ENCODE results near the gene IL17C.

The IL17C gene

GRCh38 chr16:88640498-88641247, 2.3 kb downstream of the IL17C start:
- DNase-seq (ENCODE audit: extremely low read depth, insufficient read length): no peak

GRCh38 chr16:88642881-88643643, 4.7 kb downstream of the IL17C start:
- H3K36me3 ChIP-seq (ENCODE audit: control insufficient read depth, insufficient read depth, low read length): peaks cover 34% of the 10 kb centered on the region

More at GRCh38 chr16:88640498-88641247, 2.3 kb downstream of the IL17C start:
- H3K4me3 ChIP-seq (replicated peaks; ENCODE audit: low read depth, low read length): no peak overlapping the region
- peaks cover 18% of the 10 kb centered on the region for H3K36me3 ChIP-seq (ENCODE audit: control insufficient read depth, insufficient read depth, low read length)
- peaks cover 9% of the 10 kb centered on the region for H3K27me3 ChIP-seq (replicated peaks; ENCODE audit: control insufficient read depth, insufficient read depth, low read length)
- TF ChIP-seq, protein P1, sequence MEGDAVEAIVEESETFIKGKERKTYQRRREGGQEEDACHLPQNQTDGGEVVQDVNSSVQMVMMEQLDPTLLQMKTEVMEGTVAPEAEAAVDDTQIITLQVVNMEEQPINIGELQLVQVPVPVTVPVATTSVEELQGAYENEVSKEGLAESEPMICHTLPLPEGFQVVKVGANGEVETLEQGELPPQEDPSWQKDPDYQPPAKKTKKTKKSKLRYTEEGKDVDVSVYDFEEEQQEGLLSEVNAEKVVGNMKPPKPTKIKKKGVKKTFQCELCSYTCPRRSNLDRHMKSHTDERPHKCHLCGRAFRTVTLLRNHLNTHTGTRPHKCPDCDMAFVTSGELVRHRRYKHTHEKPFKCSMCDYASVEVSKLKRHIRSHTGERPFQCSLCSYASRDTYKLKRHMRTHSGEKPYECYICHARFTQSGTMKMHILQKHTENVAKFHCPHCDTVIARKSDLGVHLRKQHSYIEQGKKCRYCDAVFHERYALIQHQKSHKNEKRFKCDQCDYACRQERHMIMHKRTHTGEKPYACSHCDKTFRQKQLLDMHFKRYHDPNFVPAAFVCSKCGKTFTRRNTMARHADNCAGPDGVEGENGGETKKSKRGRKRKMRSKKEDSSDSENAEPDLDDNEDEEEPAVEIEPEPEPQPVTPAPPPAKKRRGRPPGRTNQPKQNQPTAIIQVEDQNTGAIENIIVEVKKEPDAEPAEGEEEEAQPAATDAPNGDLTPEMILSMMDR (IDR thresholded peaks at IDR 0.05; ENCODE audit: insufficient read depth, low read length, poor library complexity, severe bottlenecking): no peak

DNA sequence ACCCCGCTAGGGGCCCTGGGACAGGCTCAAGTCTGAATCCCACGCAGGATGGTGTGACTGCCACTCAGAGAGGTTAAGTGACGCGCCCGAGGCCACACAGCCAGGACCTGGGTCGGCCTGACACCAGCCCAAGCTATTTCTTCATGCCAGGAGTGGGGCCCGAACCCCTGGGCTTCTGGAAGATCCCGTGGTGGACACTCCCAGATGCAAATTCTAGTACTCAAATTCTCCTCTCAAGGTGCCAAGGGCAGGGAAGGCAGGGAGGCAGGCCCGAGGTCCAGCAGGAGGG, 5.2 kb downstream of the IL17C start:
- Histone ChIP-seq H3K36me3 (ENCODE audit: control insufficient read depth, insufficient read depth, low read length) (peaks cover 34% of the 10 kb centered on the region), H3K27me3 (replicated peaks; ENCODE audit: control insufficient read depth, insufficient read depth, low read length) (peaks cover 6% of the 10 kb centered on the region), H3K4me3 (replicated peaks; ENCODE audit: low read depth, low read length) (no peak overlapping the region)
- TF ChIP-seq, protein P1 (IDR thresholded peaks at IDR 0.05; ENCODE audit: insufficient read depth, low read length, poor library complexity, severe bottlenecking): no peak
- no peak for DNase-seq (ENCODE audit: extremely low read depth, insufficient read length)

More at GRCh38 chr16:88642881-88643643, 4.7 kb downstream of the IL17C start:
- DNase-seq (ENCODE audit: extremely low read depth, insufficient read length): no peak
- Histone ChIP-seq H3K4me3 (replicated peaks; ENCODE audit: low read depth, low read length) (no peak overlapping the region), H3K27me3 (replicated peaks; ENCODE audit: control insufficient read depth, insufficient read depth, low read length) (peaks cover 9% of the 10 kb centered on the region)
- TF ChIP-seq, protein P1 (IDR thresholded peaks at IDR 0.05; ENCODE audit: insufficient read depth, low read length, poor library complexity, severe bottlenecking): no peak

- no peaks in the 10 kb centered on the region for H3K27me3 ChIP-seq (replicated peaks; ENCODE audit: control insufficient read depth, insufficient read depth, low read length)
- no peak overlapping the region for H3K4me3 ChIP-seq (replicated peaks; ENCODE audit: low read depth, low read length)
- peaks cover 34% of the 10 kb centered on the region for H3K36me3 ChIP-seq (ENCODE audit: control insufficient read depth, insufficient read depth, low read length)
- TF ChIP-seq, protein P1 (IDR thresholded peaks at IDR 0.05; ENCODE audit: insufficient read depth, low read length, poor library complexity, severe bottlenecking): no peak
- no peak for DNase-seq (ENCODE audit: extremely low read depth, insufficient read length)
Measured at GRCh38 chr16:88645455-88645854, 7.1 kb downstream of the IL17C start.

DNA sequence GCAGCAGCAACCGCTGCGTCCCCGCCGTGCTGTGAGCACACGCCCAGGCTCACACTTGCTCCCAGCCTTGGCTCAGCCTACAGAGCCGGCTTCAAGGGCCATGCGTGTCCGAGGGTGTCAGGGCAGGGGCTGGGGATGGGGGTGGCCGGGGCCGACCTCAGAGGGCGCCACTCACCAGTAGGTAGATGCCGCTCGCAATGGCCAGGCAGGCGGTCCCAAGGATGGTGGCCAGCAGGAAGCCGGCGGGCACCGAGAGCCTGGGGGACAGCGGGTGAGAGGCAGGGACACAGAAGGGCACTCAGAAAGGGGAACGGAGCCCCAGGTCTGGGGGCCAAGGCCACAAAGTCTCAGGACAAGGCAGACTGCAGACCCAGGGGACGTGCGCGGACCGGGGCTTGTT, 7.6 kb downstream of the IL17C start:
- no peak for DNase-seq (ENCODE audit: extremely low read depth, insufficient read length)
- TF ChIP-seq, protein P1 (IDR thresholded peaks at IDR 0.05; ENCODE audit: insufficient read depth, low read length, poor library complexity, severe bottlenecking): no peak
- H3K27me3 ChIP-seq (replicated peaks; ENCODE audit: control insufficient read depth, insufficient read depth, low read length): no peaks in the 10 kb centered on the region
- no peak overlapping the region for H3K4me3 ChIP-seq (replicated peaks; ENCODE audit: low read depth, low read length)
- peaks cover 34% of the 10 kb centered on the region for H3K36me3 ChIP-seq (ENCODE audit: control insufficient read depth, insufficient read depth, low read length)

All from GM06990 (cell line).